ENCODE data around the gene MAP3K13. TPM values are rescaled to one million over a fixed set of nuclear protein-coding genes. Genes with fewer than 3 reads are reported as not detected.

MAP3K13 gene
- total and polyA plus RNA-seq, 2 of the 13 experiments (the other 11 are each of a cell fraction or from before 2014, with no cell fraction given): 24.2 to 26.5 TPM

GRCh38 chr3:185411133-185411532 is 48.2 kb downstream of the MAP3K13 start:
- BruUV-seq (replicated peaks): no TSS peak
- no peaks in the 10 kb centered on the region for H3K9me3 ChIP-seq (ENCODE audit: low read length)
- no peak overlapping the region for H3K4me3 ChIP-seq (replicated peaks in 1 of 3; ENCODE audit: insufficient read depth in 1 of 3, low read depth in 2 of 3, low read length in 3 of 3)
- no peak overlapping the region for H2AFZ ChIP-seq (ENCODE audit: low read length)
- in situ Hi-C loops (cut with HindIII; ENCODE audit: extremely low pct_ligation_motif_present, low pct_unique_long_range_greater_than_20kb) (no loop called here), intact Hi-C loops (cut with micrococcal nuclease; ENCODE audit: unreplicated experiment) (no loop called here)
- TF ChIP-seq E2F2 (CRISPR knock-in tag; IDR thresholded peaks at IDR 0.05; ENCODE audit: borderline replicate concordance) (no peak), ZNF44 (CRISPR knock-in tag; IDR thresholded peaks at IDR 0.05) (no peak), MED13 (CRISPR knock-in tag; IDR thresholded peaks at IDR 0.05) (no peak), PLRG1 (conservative IDR thresholded peaks at IDR 0.05) (no peak), ZNF101 (CRISPR knock-in tag; IDR thresholded peaks at IDR 0.05; ENCODE audit: borderline replicate concordance, low read depth) (no peak), ZNF788 (CRISPR knock-in tag; IDR thresholded peaks at IDR 0.05; ENCODE audit: borderline replicate concordance) (no peak), ZNF674 (CRISPR knock-in tag; IDR thresholded peaks at IDR 0.05; ENCODE audit: low read depth) (no peak), PCBP2 (optimal IDR thresholded peaks at IDR 0.05; ENCODE audit: low read depth, low read length, poor library complexity, severe bottlenecking) (no peak), ADNP (CRISPR knock-in tag; IDR thresholded peaks at IDR 0.05) (no peak), SSRP1 (CRISPR knock-in tag; IDR thresholded peaks at IDR 0.05) (no peak), DMAP1 (CRISPR knock-in tag; IDR thresholded peaks at IDR 0.05) (no peak), ZNF12 (CRISPR knock-in tag; IDR thresholded peaks at IDR 0.05) (no peak), SOX6 (IDR thresholded peaks at IDR 0.05) (no peak), SOX6 (CRISPR knock-in tag; IDR thresholded peaks at IDR 0.05) (no peak)
- H4K20me1 ChIP-seq (ENCODE audit: insufficient read depth, low read length): no peaks in the 10 kb centered on the region
- DNase-seq (ENCODE audit: low spot score) (no peak), FAIRE-seq (no peak), ATAC-seq (no peak)
- peaks cover 4% of the 10 kb centered on the region for H3K79me2 ChIP-seq (ENCODE audit: insufficient read depth, low read length)
- H3K4me1 ChIP-seq (ENCODE audit: insufficient read depth, low read length): no peaks in the 10 kb centered on the region
- H3K27ac ChIP-seq (ENCODE audit: extremely low read length, insufficient read depth, low read length): no peak overlapping the region
- no peak overlapping the region for H3K9ac ChIP-seq (ENCODE audit: insufficient read depth, low read depth, low read length)
- 94% methylated on average over 1 of the region's 1 CpG for WGBS (ENCODE audit: low lambda C conversion rate)
- ChIA-PET POLR2A (no interaction called here), CTCF (ENCODE audit: low intra/inter-chr PET ratio, low total read pairs) (no interaction called here)
- no peak overlapping the region for H3K4me2 ChIP-seq (ENCODE audit: low read depth, low read length)
- H3K36me3 ChIP-seq (replicated peaks in 1 of 2; ENCODE audit: control insufficient read depth in 1 of 2, insufficient read depth in 2 of 2, low read length in 2 of 2): no peaks in the 10 kb centered on the region
- H3K27me3 ChIP-seq (ENCODE audit: control insufficient read depth in 1 of 2, insufficient read depth in 2 of 2, low read length in 2 of 2): no peaks in the 10 kb centered on the region

Data from HepG2 (cell line).